ENCODE measurements around the gene SLC2A6.

SLC2A6 gene

DNA sequence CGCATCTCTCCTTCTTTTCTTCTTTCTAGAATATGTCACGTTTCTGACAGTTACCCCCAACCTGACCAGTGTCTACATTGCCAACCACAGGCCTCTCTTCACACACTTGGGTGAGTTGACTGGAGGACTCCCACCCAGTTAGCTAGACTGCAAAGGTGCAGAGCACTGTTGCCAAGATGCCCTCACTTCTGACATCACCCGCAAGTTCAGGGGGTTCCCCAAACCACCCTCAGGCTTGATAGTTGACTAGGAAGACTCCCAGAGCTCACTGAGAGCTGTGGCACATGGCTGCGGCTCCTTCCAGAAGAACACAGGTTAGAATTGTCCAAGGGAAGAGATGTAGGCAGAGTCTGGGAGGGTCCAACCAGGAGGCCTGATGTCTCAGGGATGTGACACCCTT lies 39.6 kb downstream of the SLC2A6 start:
- H3K9ac ChIP-seq (ENCODE audit: low read depth in 1 of 2, low read length in 2 of 2): no peak overlapping the region
- H3K36me3 ChIP-seq (ENCODE audit: control insufficient read depth in 1 of 2, insufficient read depth in 2 of 2, low read length in 2 of 2): no peaks in the 10 kb centered on the region
- no peaks in the 10 kb centered on the region for H3K27me3 ChIP-seq (ENCODE audit: control insufficient read depth in 1 of 2, insufficient read depth in 2 of 2, low read length in 2 of 2)
- no peaks in the 10 kb centered on the region for H3K9me3 ChIP-seq (ENCODE audit: control insufficient read depth in 1 of 2, low read length in 2 of 2)
- no peaks in the 10 kb centered on the region for H3K4me1 ChIP-seq (ENCODE audit: control insufficient read depth in 1 of 2, insufficient read depth in 2 of 2, low read length in 2 of 2)
- H3K27ac ChIP-seq (ENCODE audit: low read depth, low read length): no peak overlapping the region
- H3K4me3 ChIP-seq (ENCODE audit: low read depth in 1 of 2, low read length in 2 of 2): no peak overlapping the region

GRCh38 chr9:133437753-133438531 lies 41.0 kb downstream of the SLC2A6 start:
- H3K4me1 ChIP-seq (ENCODE audit: control insufficient read depth in 1 of 2, insufficient read depth in 2 of 2, low read length in 2 of 2): no peaks in the 10 kb centered on the region
- no peaks in the 10 kb centered on the region for H3K27me3 ChIP-seq (ENCODE audit: control insufficient read depth in 1 of 2, insufficient read depth in 2 of 2, low read length in 2 of 2)
- H3K4me3 ChIP-seq (ENCODE audit: low read depth in 1 of 2, low read length in 2 of 2): no peak overlapping the region
- no peaks in the 10 kb centered on the region for H3K36me3 ChIP-seq (ENCODE audit: control insufficient read depth in 1 of 2, insufficient read depth in 2 of 2, low read length in 2 of 2)
- H3K9ac ChIP-seq (ENCODE audit: low read depth in 1 of 2, low read length in 2 of 2): no peak overlapping the region
- no peak overlapping the region for H3K27ac ChIP-seq (ENCODE audit: low read depth, low read length)
- H3K9me3 ChIP-seq (ENCODE audit: control insufficient read depth in 1 of 2, low read length in 2 of 2): no peaks in the 10 kb centered on the region

DNA sequence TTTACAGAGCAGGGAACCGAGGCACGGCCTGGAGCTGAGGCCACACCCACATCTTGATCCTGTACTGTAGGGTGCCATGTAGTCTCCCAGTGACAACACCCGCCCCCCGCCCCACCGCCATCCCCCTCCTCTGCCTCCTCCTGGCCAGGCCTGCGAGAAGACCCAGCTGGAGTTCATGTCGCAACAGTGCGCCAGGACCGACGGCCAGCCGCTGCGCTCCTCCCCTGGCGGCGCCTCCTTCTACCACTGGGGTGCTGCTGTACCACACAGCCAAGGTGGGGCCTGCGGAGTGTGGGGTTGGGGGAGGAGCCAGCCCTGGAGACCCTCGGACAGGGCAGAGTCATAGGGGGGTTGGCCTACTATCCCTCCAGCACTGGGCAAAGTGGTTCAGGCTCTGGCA lies 42.2 kb downstream of the SLC2A6 start:
- H3K4me3 ChIP-seq (ENCODE audit: low read depth in 1 of 2, low read length in 2 of 2): no peak overlapping the region
- no peaks in the 10 kb centered on the region for H3K36me3 ChIP-seq (ENCODE audit: control insufficient read depth in 1 of 2, insufficient read depth in 2 of 2, low read length in 2 of 2)
- no peak overlapping the region for H3K9ac ChIP-seq (ENCODE audit: low read depth in 1 of 2, low read length in 2 of 2)
- no peak overlapping the region for H3K27ac ChIP-seq (ENCODE audit: low read depth, low read length)
- H3K27me3 ChIP-seq (ENCODE audit: control insufficient read depth in 1 of 2, insufficient read depth in 2 of 2, low read length in 2 of 2): no peaks in the 10 kb centered on the region
- no peaks in the 10 kb centered on the region for H3K4me1 ChIP-seq (ENCODE audit: control insufficient read depth in 1 of 2, insufficient read depth in 2 of 2, low read length in 2 of 2)
- H3K9me3 ChIP-seq (ENCODE audit: control insufficient read depth in 1 of 2, low read length in 2 of 2): no peaks in the 10 kb centered on the region

DNA sequence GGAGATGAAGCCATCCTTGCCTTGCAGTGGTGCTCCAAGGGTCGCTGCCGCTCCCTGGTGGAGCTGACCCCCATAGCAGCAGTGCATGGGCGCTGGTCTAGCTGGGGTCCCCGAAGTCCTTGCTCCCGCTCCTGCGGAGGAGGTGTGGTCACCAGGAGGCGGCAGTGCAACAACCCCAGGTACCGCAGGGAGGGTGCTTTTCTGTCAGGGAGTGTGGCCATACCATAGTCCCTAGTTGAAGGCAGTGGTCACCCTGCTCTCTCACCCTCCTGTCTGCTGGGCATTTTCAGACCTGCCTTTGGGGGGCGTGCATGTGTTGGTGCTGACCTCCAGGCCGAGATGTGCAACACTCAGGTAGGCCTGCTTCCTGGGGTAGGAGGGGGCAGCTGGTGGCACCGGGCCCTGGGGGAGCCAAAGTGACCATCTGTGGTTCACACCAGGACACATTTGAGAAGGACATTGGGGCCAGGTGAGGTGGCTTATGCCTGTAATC lies 45.5 kb downstream of the SLC2A6 start:
- Histone ChIP-seq H3K36me3 (ENCODE audit: control insufficient read depth in 1 of 2, insufficient read depth in 2 of 2, low read length in 2 of 2) (no peaks in the 10 kb centered on the region), H3K9ac (ENCODE audit: low read depth in 1 of 2, low read length in 2 of 2) (no peak overlapping the region)

GRCh38 chr9:133430244-133430643 lies 48.7 kb downstream of the SLC2A6 start:
- Histone ChIP-seq H3K4me1 (ENCODE audit: control insufficient read depth in 1 of 2, insufficient read depth in 2 of 2, low read length in 2 of 2) (peaks cover 6 to 14% of the 10 kb centered on the region in 2 donors), H3K36me3 (ENCODE audit: control insufficient read depth in 1 of 2, insufficient read depth in 2 of 2, low read length in 2 of 2) (no peaks in the 10 kb centered on the region), H3K4me3 (ENCODE audit: low read depth in 1 of 2, low read length in 2 of 2) (no peak overlapping the region)

More for the DNA sequence above, 45.5 kb downstream of the SLC2A6 start:
- Histone ChIP-seq H3K27me3 (ENCODE audit: control insufficient read depth in 1 of 2, insufficient read depth in 2 of 2, low read length in 2 of 2) (no peaks in the 10 kb centered on the region), H3K4me1 (ENCODE audit: control insufficient read depth in 1 of 2, insufficient read depth in 2 of 2, low read length in 2 of 2) (no peaks in the 10 kb centered on the region), H3K4me3 (ENCODE audit: low read depth in 1 of 2, low read length in 2 of 2) (no peak overlapping the region), H3K9me3 (ENCODE audit: control insufficient read depth in 1 of 2, low read length in 2 of 2) (no peaks in the 10 kb centered on the region), H3K27ac (ENCODE audit: low read depth, low read length) (no peak overlapping the region)

GRCh38 chr9:133429641-133430161 lies 49.2 kb downstream of the SLC2A6 start:
- Histone ChIP-seq H3K27ac (ENCODE audit: low read depth, low read length) (no peak overlapping the region), H3K4me3 (ENCODE audit: low read depth in 1 of 2, low read length in 2 of 2) (no peak overlapping the region), H3K4me1 (ENCODE audit: control insufficient read depth in 1 of 2, insufficient read depth in 2 of 2, low read length in 2 of 2) (peaks cover 6 to 14% of the 10 kb centered on the region in 2 donors), H3K9ac (ENCODE audit: low read depth in 1 of 2, low read length in 2 of 2) (no peak overlapping the region), H3K9me3 (ENCODE audit: control insufficient read depth in 1 of 2, low read length in 2 of 2) (no peaks in the 10 kb centered on the region), H3K36me3 (ENCODE audit: control insufficient read depth in 1 of 2, insufficient read depth in 2 of 2, low read length in 2 of 2) (no peaks in the 10 kb centered on the region), H3K27me3 (ENCODE audit: control insufficient read depth in 1 of 2, insufficient read depth in 2 of 2, low read length in 2 of 2) (peaks cover 4 to 6% of the 10 kb centered on the region in 2 donors)

More at GRCh38 chr9:133430244-133430643, 48.7 kb downstream of the SLC2A6 start:
- H3K27ac ChIP-seq (ENCODE audit: low read depth, low read length): no peak overlapping the region
- no peak overlapping the region for H3K9ac ChIP-seq (ENCODE audit: low read depth in 1 of 2, low read length in 2 of 2)
- no peaks in the 10 kb centered on the region for H3K9me3 ChIP-seq (ENCODE audit: control insufficient read depth in 1 of 2, low read length in 2 of 2)
- peaks cover 4 to 6% of the 10 kb centered on the region in 2 donors for H3K27me3 ChIP-seq (ENCODE audit: control insufficient read depth in 1 of 2, insufficient read depth in 2 of 2, low read length in 2 of 2)

DNA sequence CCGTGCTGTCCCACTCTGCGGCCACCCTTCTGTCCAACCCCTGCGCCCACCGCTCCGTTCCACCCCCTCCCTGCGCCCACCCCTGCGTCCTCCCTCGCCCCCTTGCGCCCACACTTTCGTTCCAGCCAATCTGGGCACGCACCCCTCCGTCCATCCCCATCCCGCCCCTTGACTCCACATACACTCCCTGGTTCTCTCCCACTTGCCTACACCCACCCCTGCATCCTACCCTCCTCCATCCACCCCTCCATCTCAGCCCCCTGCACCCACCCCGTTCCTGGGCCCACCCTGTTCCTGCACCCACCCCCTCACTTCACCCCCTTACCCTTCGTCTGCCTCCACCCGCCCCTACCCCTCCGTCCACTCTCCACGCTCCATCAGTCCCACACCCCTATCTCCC lies 49.7 kb downstream of the SLC2A6 start:
- H3K9ac ChIP-seq (ENCODE audit: low read depth in 1 of 2, low read length in 2 of 2): no peak overlapping the region
- H3K9me3 ChIP-seq (ENCODE audit: control insufficient read depth in 1 of 2, low read length in 2 of 2): no peaks in the 10 kb centered on the region
- peaks cover 6 to 14% of the 10 kb centered on the region in 2 donors for H3K4me1 ChIP-seq (ENCODE audit: control insufficient read depth in 1 of 2, insufficient read depth in 2 of 2, low read length in 2 of 2)
- no peaks in the 10 kb centered on the region for H3K36me3 ChIP-seq (ENCODE audit: control insufficient read depth in 1 of 2, insufficient read depth in 2 of 2, low read length in 2 of 2)
- no peak overlapping the region for H3K4me3 ChIP-seq (ENCODE audit: low read depth in 1 of 2, low read length in 2 of 2)
- H3K27me3 ChIP-seq (ENCODE audit: control insufficient read depth in 1 of 2, insufficient read depth in 2 of 2, low read length in 2 of 2): peaks cover 4 to 6% of the 10 kb centered on the region in 2 donors
- no peak overlapping the region for H3K27ac ChIP-seq (ENCODE audit: low read depth, low read length)

DNA sequence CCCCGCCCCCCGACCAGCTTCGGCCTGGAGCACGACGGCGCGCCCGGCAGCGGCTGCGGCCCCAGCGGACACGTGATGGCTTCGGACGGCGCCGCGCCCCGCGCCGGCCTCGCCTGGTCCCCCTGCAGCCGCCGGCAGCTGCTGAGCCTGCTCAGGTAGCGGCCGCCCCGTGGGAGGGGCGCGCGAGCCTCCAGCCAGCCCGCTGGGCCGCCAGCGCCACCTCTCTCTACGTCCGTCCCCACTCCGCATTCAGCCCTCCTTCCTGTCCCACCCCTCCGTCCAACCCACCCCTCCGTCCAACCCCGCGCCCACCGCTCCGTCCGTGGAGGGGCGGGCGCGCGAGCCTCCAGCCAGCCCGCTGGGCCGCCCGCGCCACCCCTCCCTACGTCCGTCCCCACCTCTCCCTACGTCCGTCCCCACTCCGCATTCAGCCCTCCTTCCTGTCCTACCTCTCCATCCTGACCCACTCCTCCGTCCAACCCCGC lies 50.2 kb downstream of the SLC2A6 start:
- Histone ChIP-seq H3K4me1 (ENCODE audit: control insufficient read depth in 1 of 2, insufficient read depth in 2 of 2, low read length in 2 of 2) (peaks cover 6 to 14% of the 10 kb centered on the region in 2 donors), H3K27me3 (ENCODE audit: control insufficient read depth in 1 of 2, insufficient read depth in 2 of 2, low read length in 2 of 2) (peaks cover 4 to 6% of the 10 kb centered on the region in 2 donors), H3K4me3 (ENCODE audit: low read depth in 1 of 2, low read length in 2 of 2) (no peak overlapping the region), H3K27ac (ENCODE audit: low read depth, low read length) (no peak overlapping the region), H3K9me3 (ENCODE audit: control insufficient read depth in 1 of 2, low read length in 2 of 2) (no peaks in the 10 kb centered on the region), H3K9ac (ENCODE audit: low read depth in 1 of 2, low read length in 2 of 2) (no peak overlapping the region), H3K36me3 (ENCODE audit: control insufficient read depth in 1 of 2, insufficient read depth in 2 of 2, low read length in 2 of 2) (no peaks in the 10 kb centered on the region)

GRCh38 chr9:133427658-133428348 lies 51.1 kb downstream of the SLC2A6 start:
- Histone ChIP-seq H3K9ac (ENCODE audit: low read depth in 1 of 2, low read length in 2 of 2) (no peak overlapping the region), H3K9me3 (ENCODE audit: control insufficient read depth in 1 of 2, low read length in 2 of 2) (no peaks in the 10 kb centered on the region), H3K36me3 (ENCODE audit: control insufficient read depth in 1 of 2, insufficient read depth in 2 of 2, low read length in 2 of 2) (no peaks in the 10 kb centered on the region), H3K4me3 (ENCODE audit: low read depth in 1 of 2, low read length in 2 of 2) (no peak overlapping the region), H3K4me1 (ENCODE audit: control insufficient read depth in 1 of 2, insufficient read depth in 2 of 2, low read length in 2 of 2) (peaks cover 6 to 14% of the 10 kb centered on the region in 2 donors), H3K27ac (ENCODE audit: low read depth, low read length) (no peak overlapping the region), H3K27me3 (ENCODE audit: control insufficient read depth in 1 of 2, insufficient read depth in 2 of 2, low read length in 2 of 2) (peaks cover 4 to 6% of the 10 kb centered on the region in 2 donors)

DNA sequence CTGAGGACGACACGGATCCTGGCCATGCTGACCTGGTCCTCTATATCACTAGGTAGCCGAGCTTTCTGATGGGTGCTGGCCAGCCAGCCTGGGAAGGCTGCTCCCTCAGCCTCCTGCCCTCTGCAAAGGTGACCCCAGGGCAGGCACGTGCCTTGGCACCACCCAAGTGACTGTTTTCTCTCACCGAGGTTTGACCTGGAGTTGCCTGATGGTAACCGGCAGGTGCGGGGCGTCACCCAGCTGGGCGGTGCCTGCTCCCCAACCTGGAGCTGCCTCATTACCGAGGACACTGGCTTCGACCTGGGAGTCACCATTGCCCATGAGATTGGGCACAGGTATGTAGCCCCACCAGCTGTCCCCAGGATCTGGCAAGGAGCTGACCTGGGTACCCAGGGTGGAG lies 52.9 kb downstream of the SLC2A6 start:
- H3K4me3 ChIP-seq (ENCODE audit: low read depth in 1 of 2, low read length in 2 of 2): no peak overlapping the region
- H3K4me1 ChIP-seq (ENCODE audit: control insufficient read depth in 1 of 2, insufficient read depth in 2 of 2, low read length in 2 of 2): peaks cover 6 to 17% of the 10 kb centered on the region in 2 donors
- no peaks in the 10 kb centered on the region for H3K9me3 ChIP-seq (ENCODE audit: control insufficient read depth in 1 of 2, low read length in 2 of 2)
- no peak overlapping the region for H3K27ac ChIP-seq (ENCODE audit: low read depth, low read length)
- H3K27me3 ChIP-seq (ENCODE audit: control insufficient read depth in 1 of 2, insufficient read depth in 2 of 2, low read length in 2 of 2): peaks cover 4 to 6% of the 10 kb centered on the region in 2 donors
- no peaks in the 10 kb centered on the region for H3K36me3 ChIP-seq (ENCODE audit: control insufficient read depth in 1 of 2, insufficient read depth in 2 of 2, low read length in 2 of 2)
- H3K9ac ChIP-seq (ENCODE audit: low read depth in 1 of 2, low read length in 2 of 2): no peak overlapping the region
